Caki2 (cell line): ENCODE measurements around the gene LRRC8C. TPM values are rescaled to one million over a fixed set of nuclear protein-coding genes. Genes with fewer than 3 reads are reported as not detected.

ENCODE experiments used
- DNase-seq: peaks from one replicate; pipeline ENCODE4 v3.0.0-alpha.2; 2015; ENCODE audit warnings: low read depth
- in situ Hi-C: cut with HindIII; loops from 2 replicates; pipeline ENCODE4 v1.10.0; 2016; ENCODE audit warnings: low sequenced_read_pairs, low pct_unique_long_range_greater_than_20kb, mixed read lengths
- total RNA-seq: library from RNA; depleted of rRNA; stranded (reverse); fragments of >200 nt; shearing (Covaris generic); gene quantifications from 2 replicates; pipeline ENCODE4 v1.2.3, GENCODE V29; 2014; ENCODE audit warnings: low replicate concordance

LRRC8C gene
- total RNA-seq, 1 experiment from 2014 or later: 2.3 TPM

DNA sequence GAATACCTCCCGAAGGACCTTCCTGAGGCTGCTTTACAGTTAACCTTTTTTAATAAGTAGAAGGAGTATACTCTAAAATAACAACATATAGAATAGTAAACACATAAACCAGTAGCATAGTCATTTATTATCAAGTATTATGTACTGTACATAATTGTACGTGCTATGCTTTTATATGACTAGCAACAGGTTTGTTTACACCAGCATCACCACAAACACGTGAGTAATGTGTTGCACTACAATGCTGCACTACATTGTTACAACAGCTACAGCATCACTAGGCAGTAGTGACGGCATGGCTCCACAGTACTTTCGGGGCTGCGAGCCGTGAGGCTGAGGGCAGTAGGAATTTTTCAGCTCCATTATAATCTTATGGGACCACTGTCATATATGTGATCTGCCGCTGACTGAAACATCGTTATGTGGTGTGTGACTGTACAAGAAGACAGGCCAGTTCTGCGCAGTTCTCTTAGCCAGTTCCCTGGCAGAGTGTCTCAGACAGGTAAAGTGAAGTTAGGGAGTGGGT is 105.1 kb downstream of the LRRC8C start:
- DNase-seq: no peak
- in situ Hi-C loops: no loop called here

DNA sequence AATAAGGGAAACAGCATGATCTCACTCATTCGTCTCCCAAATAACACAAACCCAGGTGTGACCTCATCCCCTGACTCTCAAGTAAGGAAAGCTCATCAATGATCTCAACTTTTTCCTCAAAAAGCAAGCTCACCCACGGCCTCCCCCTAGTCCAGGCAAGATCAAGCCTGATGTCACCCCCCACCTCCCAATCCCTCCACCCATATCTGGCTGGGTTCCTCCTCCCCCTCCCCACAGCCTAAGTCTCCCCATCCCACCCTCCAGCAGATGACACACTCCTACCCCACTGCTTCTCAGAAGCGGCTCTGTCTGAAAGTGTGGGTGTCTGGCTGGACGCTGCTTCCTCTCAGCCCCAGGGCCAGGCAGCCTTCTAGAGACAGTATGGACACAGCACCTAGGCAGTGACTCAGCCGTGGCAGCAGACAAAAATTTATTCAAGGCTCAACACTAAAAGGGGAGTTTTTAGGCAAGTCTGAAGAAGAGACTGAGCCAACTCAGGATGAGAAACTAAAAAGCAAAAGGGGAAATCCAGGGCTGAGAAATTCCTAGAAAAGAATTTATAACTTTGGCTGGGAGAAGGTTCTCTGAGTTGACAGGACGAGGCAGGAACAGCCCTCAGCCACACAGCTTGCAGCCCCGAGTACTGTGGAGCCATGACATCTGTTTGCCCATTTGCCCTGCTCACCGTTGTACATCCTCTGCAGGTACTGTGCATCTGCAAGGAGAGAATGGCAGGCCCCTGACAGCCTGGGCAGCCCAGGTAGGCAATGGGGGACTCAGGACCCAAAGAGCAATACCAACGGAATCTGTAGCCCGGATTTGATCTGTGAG is 106.3 kb downstream of the LRRC8C start:
- in situ Hi-C loops: no loop called here
- no peak for DNase-seq

- in situ Hi-C loops: no loop called here
Observed at GRCh38 chr1:89739844-89740216, 106.9 kb downstream of the LRRC8C start.

DNA sequence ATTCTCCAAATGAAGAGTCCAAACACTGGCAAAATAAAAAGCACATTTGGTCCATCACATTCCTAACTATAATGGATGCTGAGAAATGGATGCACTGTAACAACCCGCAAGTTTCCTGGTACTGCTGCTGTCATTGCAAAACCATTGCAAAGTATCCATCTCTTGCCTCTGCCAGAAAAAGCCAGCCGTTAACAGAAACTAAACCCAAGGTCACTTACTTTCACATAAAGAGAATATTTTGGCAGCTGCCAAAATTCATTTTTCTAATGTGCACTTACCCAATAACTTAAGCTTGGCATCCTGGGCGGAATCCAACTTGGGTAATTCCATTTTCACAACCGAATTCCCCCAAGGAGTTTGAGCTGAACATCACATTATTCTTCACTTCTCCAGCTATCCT is 110.9 kb downstream of the LRRC8C start:
- no peak for DNase-seq
- in situ Hi-C loops: no loop called here

More at GRCh38 chr1:89739844-89740216, 106.9 kb downstream of the LRRC8C start:
- no peak for DNase-seq

- in situ Hi-C loops: no loop called here
- DNase-seq: no peak
Observed at GRCh38 chr1:89746424-89747149, 113.7 kb downstream of the LRRC8C start.

DNA sequence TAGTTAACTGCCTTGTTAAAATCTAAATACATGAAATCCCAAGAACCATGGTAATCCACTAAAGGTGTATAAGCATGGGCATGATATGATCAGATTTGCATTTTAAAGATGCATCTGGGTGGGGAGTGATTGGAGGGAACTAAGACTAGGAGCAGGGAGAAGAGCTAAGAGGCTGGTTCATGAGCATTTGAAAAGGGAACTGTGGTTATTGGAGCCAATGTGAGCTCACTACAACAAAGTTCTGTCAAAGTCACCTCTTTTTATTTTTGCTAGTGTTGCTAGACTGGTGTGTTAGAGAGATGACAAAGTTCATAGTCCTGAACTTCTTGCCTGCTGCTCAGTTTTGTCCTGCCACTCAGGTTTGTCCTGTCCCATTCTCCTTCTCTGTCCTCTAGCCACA is 120.8 kb downstream of the LRRC8C start:
- in situ Hi-C loops: no loop called here
- no peak for DNase-seq

DNA sequence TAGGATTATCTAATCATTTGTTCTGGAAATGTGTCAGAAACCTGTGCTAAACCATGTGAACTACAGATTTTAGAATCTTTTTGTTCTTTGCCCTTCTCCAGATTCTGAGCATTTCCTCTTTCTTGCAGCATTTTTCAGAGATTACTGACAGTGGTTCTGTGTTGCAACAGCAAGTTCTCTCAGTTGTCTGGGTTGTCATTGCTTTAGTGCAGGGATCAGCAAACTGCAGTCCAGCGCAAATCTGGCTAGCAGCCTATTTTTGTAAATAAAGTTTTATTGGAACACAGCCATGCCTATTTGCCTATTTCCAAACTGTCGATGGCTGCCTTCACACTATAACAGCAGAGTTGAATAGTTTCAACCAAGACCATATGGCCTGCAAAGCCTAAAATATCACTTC is 121.6 kb downstream of the LRRC8C start:
- no peak for DNase-seq

DNA sequence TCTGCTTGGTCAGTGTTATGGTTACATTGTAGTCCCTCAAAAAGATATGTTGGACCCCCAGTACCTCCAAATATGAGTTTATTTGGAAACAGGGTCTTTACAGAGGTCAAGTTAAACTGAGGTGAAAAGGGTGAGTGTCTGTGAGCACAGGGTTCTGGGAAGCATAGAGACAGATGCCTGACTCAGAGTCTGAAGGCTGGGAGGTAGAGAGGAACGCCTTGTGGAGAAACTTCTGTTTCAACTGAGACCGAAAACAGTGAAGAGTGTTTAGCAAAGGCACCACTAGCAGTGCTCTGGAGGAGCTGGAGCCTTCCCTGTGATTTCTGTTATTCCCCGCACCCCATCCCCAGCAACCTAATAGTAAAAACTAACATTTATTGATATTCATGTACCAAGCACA is 122.7 kb downstream of the LRRC8C start:
- no peak for DNase-seq
- in situ Hi-C loops: no loop called here

More for the DNA sequence above, 121.6 kb downstream of the LRRC8C start:
- in situ Hi-C loops: no loop called here

- in situ Hi-C loops: no loop called here
- no peak for DNase-seq
Observed at GRCh38 chr1:89757532-89757931, 124.6 kb downstream of the LRRC8C start.

DNA sequence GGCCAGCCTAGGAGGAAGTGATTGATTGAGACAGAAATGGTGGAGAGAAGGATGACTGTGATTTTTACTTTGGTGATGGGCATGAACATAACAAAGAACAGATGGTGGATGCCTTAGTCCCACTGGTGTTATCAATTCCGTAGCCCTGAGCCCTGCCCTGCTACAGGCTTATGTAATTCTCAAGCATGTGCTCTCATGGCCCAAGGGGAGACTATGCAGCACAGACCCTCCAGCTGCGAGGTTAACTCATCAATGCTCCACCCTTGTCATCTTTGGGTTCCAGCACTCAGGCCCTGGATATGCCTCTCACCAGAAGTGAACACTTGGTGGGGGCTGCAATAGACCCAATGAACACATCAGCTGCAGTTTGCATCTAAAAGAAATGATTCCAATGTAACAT is 125.2 kb downstream of the LRRC8C start:
- DNase-seq: no peak
- in situ Hi-C loops: no loop called here

DNA sequence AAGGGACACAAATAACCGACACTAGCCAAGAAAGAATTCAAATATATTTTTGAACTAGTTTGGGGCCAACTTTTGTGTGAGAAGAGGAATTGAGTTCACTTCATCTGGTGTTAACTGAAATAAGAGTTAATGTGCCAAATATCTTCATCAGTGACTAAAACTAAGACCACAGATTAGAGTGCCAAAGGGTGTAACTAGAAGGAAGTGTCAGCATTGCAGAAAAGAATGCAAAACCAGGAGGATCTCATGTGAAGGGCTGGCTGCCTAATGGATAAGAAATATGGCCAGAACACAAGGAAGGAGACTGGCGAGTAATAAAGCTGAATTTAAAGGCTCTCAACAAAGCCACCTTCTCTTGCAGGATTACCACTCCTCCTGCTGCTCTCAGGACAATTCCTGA is 126.1 kb downstream of the LRRC8C start:
- in situ Hi-C loops: no loop called here
- DNase-seq: no peak

GRCh38 chr1:89760496-89760895 is 127.6 kb downstream of the LRRC8C start:
- in situ Hi-C loops: no loop called here
- no peak for DNase-seq

- DNase-seq: no peak
- in situ Hi-C loops: no loop called here
Observed at GRCh38 chr1:89761338-89761737, 128.4 kb downstream of the LRRC8C start.

GRCh38 chr1:89761901-89762300 is 129.0 kb downstream of the LRRC8C start:
- in situ Hi-C loops: no loop called here
- DNase-seq: no peak

DNA sequence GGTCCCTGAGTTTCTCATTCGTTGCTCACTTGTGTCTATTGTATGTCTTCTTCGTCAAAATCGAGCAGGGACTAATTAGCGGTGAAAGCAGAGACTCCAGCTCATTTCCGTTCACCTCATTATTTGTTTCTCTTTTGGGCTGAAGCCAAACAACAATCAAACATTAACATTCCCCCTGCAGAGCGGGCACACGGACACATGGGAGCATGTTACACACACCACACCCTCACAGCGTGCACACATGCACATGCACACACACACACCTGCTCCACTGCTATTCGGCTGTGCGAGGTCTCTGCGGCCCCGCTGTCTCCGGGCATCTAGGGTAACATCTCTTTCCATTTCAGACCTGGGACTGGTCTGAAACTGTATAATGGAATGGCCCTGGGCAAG is 129.5 kb downstream of the LRRC8C start:
- in situ Hi-C loops: no loop called here
- DNase-seq: no peak

GRCh38 chr1:89762779-89763648 is 130.1 kb downstream of the LRRC8C start:
- peak; percentile 66 for DNase-seq
- in situ Hi-C loops: no loop called here

- DNase-seq: no peak
- in situ Hi-C loops: no loop called here
Observed at GRCh38 chr1:89763649-89763986, 130.7 kb downstream of the LRRC8C start.

DNA sequence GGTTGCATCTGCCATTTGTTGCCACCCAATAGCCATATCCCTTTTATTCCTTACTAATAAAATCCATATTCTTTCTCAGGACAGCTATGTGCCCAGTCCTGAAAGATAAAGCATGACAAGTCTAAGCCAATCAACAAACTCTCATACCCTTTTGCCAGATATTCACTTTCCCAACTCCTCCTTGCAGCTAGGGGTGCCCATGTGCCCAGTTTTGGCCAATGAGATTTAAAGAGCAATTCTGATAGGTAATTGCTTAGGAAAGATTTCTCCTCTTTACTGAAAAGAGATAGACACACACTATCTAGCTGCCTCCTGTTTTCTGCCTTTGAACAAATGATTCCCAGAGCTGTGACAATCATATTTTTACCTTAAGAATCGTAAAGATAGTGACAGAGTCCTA is 132.9 kb downstream of the LRRC8C start:
- DNase-seq: no peak
- in situ Hi-C loops: no loop called here

DNA sequence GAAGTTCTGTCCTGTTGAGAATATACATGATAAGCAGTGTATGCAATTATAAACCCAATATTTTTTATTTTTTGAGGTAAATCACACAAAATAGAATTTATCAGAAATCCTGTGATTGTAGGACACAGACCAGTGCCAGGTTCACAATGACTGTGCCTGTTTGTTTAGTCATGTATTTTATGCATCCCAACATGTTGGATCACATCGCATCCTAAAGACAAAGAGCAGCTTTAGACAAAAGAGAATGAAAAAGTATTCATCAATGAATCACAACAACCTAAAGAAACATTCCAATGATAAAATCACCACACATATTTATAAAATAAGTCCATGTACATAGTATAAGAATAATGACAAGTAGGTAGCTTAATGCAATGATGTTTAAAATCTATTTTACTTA is 134.7 kb downstream of the LRRC8C start:
- in situ Hi-C loops: no loop called here
- no peak for DNase-seq
